ENCODE results near the gene NEFH. TPM values are rescaled to one million over a fixed set of nuclear protein-coding genes. Genes with fewer than 3 reads are reported as not detected.

Gene NEFH, protein sequence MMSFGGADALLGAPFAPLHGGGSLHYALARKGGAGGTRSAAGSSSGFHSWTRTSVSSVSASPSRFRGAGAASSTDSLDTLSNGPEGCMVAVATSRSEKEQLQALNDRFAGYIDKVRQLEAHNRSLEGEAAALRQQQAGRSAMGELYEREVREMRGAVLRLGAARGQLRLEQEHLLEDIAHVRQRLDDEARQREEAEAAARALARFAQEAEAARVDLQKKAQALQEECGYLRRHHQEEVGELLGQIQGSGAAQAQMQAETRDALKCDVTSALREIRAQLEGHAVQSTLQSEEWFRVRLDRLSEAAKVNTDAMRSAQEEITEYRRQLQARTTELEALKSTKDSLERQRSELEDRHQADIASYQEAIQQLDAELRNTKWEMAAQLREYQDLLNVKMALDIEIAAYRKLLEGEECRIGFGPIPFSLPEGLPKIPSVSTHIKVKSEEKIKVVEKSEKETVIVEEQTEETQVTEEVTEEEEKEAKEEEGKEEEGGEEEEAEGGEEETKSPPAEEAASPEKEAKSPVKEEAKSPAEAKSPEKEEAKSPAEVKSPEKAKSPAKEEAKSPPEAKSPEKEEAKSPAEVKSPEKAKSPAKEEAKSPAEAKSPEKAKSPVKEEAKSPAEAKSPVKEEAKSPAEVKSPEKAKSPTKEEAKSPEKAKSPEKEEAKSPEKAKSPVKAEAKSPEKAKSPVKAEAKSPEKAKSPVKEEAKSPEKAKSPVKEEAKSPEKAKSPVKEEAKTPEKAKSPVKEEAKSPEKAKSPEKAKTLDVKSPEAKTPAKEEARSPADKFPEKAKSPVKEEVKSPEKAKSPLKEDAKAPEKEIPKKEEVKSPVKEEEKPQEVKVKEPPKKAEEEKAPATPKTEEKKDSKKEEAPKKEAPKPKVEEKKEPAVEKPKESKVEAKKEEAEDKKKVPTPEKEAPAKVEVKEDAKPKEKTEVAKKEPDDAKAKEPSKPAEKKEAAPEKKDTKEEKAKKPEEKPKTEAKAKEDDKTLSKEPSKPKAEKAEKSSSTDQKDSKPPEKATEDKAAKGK
- total RNA-seq: 4.2 TPM

DNA sequence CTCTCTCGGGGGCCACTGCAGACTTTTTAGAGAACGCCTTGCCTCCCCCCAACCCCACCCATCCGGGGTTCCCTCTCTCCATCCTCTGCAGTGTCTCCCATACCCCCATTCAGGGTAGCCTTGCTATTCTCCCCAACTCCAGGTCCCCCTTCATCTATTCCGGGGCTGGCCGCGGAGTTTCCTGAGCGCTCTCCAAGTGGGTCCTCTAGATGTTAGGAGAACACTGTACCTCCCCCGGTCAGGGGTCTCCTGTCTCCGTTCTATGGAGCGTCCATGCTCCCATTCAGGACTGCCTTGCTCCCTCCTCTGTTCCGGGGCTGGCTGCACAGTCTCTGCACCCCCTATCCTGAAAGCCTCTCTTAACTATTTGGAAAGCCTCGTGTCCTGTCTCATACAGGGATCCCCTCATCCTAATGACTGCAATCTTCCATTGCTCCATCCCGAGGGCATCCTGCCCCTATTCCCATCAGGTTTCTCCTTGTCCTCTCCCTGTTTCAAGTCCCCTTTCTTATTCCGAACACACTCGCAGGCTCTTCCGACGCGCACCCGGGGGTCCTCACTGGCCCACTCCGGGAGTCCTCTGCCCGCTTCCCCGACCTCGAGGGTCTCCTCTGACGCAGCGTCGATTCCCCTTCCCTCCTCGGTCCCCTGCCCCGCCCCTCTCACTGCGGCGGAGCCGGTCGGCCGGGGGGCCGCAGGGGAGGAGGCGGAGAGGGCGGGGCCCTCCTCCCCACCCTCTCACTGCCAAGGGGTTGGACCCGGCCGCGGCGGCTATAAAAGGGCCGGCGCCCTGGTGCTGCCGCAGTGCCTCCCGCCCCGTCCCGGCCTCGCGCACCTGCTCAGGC, at the start of gene NEFH:
NEFH (plus strand) TSS at position 802 of the 845 bp plus-strand sequence. CDS start 45 bp downstream, outside the sequence.
- H3K27ac ChIP-seq: no peak within 1 kb of the TSS
- intact Hi-C loops (cut with DNase I): no loop called here
- no peaks in the 10 kb centered on the region for H3K9me3 ChIP-seq
- no peaks in the 10 kb centered on the region for H3K36me3 ChIP-seq
- no peak for DNase-seq (ENCODE audit: extremely low spot score in 2 of 2)
- TF ChIP-seq, protein P1, sequence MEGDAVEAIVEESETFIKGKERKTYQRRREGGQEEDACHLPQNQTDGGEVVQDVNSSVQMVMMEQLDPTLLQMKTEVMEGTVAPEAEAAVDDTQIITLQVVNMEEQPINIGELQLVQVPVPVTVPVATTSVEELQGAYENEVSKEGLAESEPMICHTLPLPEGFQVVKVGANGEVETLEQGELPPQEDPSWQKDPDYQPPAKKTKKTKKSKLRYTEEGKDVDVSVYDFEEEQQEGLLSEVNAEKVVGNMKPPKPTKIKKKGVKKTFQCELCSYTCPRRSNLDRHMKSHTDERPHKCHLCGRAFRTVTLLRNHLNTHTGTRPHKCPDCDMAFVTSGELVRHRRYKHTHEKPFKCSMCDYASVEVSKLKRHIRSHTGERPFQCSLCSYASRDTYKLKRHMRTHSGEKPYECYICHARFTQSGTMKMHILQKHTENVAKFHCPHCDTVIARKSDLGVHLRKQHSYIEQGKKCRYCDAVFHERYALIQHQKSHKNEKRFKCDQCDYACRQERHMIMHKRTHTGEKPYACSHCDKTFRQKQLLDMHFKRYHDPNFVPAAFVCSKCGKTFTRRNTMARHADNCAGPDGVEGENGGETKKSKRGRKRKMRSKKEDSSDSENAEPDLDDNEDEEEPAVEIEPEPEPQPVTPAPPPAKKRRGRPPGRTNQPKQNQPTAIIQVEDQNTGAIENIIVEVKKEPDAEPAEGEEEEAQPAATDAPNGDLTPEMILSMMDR (IDR thresholded peaks at IDR 0.05): no peak
- TF ChIP-seq POLR2AphosphoS5 (IDR thresholded peaks at IDR 0.05; ENCODE audit: insufficient read depth in 1 of 2, low read depth in 1 of 2): no peak
- TF ChIP-seq POLR2A (IDR thresholded peaks at IDR 0.05): no peak
- peak within 1 kb of the TSS; percentile 5 to 40 for H3K4me3 ChIP-seq
- peaks cover 16% of the 10 kb centered on the region for H3K4me1 ChIP-seq
- H3K27me3 ChIP-seq: peaks cover 14% of the 10 kb centered on the region

DNA sequence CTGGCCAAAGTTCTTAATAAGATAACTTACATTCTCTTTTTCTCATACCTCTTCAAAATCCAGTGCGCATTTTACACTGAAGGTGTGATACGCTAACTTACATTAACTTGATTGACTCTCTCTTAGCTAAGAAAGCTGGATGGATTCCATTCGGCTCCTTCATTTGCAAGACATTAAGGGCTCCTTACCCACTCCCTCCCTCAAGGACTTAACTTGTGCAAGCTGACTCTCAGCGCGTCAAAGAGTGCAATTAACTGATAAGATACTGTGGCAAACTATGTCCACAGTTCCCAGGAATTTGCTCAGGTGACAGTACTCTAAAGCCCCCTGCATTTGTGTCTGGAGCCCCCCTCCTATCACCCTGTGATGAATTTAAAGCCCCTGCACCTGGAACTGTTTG, 48.0 kb upstream of the NEFH start:
- no peak overlapping the region for H3K4me3 ChIP-seq
- H3K27me3 ChIP-seq: peaks cover 4% of the 10 kb centered on the region
- no peaks in the 10 kb centered on the region for H3K9me3 ChIP-seq
- H3K4me1 ChIP-seq: no peaks in the 10 kb centered on the region
- peak in 1 of 2 donors; percentile 14 for DNase-seq (ENCODE audit: extremely low spot score in 2 of 2)
- intact Hi-C loops (cut with DNase I): no loop called here
- TF ChIP-seq, protein P1 (IDR thresholded peaks at IDR 0.05): no peak
- no peak for TF ChIP-seq POLR2AphosphoS5 (IDR thresholded peaks at IDR 0.05; ENCODE audit: insufficient read depth in 1 of 2, low read depth in 1 of 2)
- TF ChIP-seq POLR2A (IDR thresholded peaks at IDR 0.05): no peak
- H3K36me3 ChIP-seq: no peaks in the 10 kb centered on the region
- H3K27ac ChIP-seq: no peak overlapping the region

DNA sequence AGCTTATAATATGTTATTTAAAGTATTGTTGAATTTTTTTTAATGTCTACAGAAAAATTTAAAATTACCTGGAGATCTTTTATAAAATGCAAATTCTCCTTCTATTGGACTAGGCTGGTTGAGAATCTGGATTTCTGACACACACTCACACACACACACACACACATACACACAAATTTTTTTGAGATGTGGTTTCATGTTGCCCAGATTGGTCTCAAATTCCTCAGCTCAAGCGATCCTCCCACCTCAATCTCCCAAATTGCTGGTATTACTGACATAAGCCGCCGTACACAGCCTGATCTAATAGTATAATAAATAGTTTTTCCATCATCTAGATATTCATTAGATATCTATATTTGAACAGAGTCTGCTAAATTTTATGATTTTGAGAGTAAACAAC, 46.2 kb upstream of the NEFH start:
- peaks cover 4% of the 10 kb centered on the region for H3K27me3 ChIP-seq
- TF ChIP-seq POLR2AphosphoS5 (IDR thresholded peaks at IDR 0.05; ENCODE audit: insufficient read depth in 1 of 2, low read depth in 1 of 2) (no peak), POLR2A (IDR thresholded peaks at IDR 0.05) (no peak)
- TF ChIP-seq, protein P1 (IDR thresholded peaks at IDR 0.05): no peak
- no peaks in the 10 kb centered on the region for H3K4me1 ChIP-seq
- DNase-seq (ENCODE audit: extremely low spot score in 2 of 2): no peak
- no peaks in the 10 kb centered on the region for H3K36me3 ChIP-seq
- H3K27ac ChIP-seq: no peak overlapping the region
- no peak overlapping the region for H3K4me3 ChIP-seq
- no peaks in the 10 kb centered on the region for H3K9me3 ChIP-seq
- intact Hi-C loops (cut with DNase I): no loop called here

DNA sequence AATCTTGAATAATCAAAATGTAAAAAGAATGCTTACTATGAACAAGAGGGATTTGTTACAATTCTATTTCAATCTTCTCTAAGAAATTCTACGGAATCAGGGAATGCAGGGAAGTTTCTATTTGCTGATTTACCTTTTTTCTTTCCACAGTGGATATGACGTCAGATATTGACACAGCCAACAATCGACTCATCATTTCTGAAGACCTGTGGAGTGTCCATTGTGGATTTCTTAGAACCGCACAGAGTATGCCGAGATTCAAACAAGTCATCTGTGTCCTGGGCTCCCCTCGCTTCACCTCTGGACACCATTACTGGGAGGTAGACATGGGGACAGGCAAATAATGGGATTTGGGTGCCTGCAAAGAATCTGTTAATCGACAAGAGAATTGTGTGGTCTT, 45.7 kb upstream of the NEFH start:
- DNase-seq (ENCODE audit: extremely low spot score in 2 of 2): no peak
- H3K27me3 ChIP-seq: peaks cover 4% of the 10 kb centered on the region
- no peak overlapping the region for H3K4me3 ChIP-seq
- no peaks in the 10 kb centered on the region for H3K36me3 ChIP-seq
- H3K9me3 ChIP-seq: no peaks in the 10 kb centered on the region
- TF ChIP-seq, protein P1 (IDR thresholded peaks at IDR 0.05): no peak
- TF ChIP-seq POLR2AphosphoS5 (IDR thresholded peaks at IDR 0.05; ENCODE audit: insufficient read depth in 1 of 2, low read depth in 1 of 2) (no peak), POLR2A (IDR thresholded peaks at IDR 0.05) (no peak)
- H3K27ac ChIP-seq: no peak overlapping the region
- H3K4me1 ChIP-seq: no peaks in the 10 kb centered on the region
- intact Hi-C loops (cut with DNase I): no loop called here
